HG02884 (cell line): ENCODE results near the gene DAP.
"Not testable (repeated sequence)": the region's sequence is repeated elsewhere in the genome, so short reads cannot be mapped to it uniquely, and the experiment has no call there.

ENCODE experiments used
- ATAC-seq: cut with Tn5 transposase; IDR thresholded peaks from one replicate; pipeline ENCODE4 v1.9.1; 2021; ENCODE audit warnings: mild to moderate bottlenecking, moderate library complexity; ENCODE audit not compliant: unreplicated experiment

Gene DAP, protein sequence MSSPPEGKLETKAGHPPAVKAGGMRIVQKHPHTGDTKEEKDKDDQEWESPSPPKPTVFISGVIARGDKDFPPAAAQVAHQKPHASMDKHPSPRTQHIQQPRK

DNA sequence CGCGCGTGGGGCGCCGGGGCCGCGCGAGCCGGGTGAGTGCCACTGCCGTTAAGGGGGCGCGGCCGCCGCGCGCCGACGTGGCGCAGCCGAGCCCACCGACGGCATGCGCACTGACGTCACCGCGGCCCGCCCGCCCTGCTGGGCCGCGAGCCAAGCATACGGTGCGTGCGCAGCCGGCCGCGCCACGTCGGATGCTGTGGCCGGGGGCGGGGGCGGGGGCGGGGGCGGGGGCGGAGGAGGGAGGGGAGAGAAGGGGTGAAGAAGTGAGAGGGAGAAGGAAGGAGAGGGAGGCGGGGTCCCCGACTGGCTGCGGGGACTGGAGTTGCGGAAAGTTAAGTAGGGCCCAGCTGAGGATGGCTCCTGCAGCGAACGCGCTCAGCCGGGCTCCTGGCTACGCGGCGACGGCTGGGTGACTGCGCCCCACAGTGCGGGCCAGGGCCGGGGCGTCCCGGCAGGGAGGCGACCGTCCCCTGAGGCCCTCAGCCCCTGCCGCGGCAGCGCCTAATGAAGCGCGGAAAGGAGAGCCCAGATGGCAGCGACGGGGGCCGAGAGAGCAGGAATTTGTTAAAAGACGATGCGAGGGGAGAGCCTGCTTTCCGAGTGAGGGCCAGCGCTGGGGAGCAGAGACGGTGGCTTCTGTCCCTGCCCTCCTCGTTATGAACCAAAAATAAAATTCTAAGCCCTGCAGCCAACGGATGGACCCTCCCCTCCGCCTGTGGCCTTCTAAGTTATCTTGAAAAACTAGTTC lies at the start of gene DAP:
Gene DAP, minus strand, starts transcription at position 50 of the 748 bp plus-strand sequence. CDS start 166 bp downstream, outside the sequence.
- peak; percentile 71 for ATAC-seq

GRCh38 chr5:10808347-10809226 lies 47.6 kb upstream of the DAP start:
- no peak for ATAC-seq

- no peak for ATAC-seq
These were observed 41.1 kb upstream of the DAP start for GRCh38 chr5:10801931-10802666.

- ATAC-seq = no peak
These were observed 39.8 kb upstream of the DAP start for GRCh38 chr5:10800852-10801251.

GRCh38 chr5:10797261-10797660 lies 36.2 kb upstream of the DAP start:
- no peak for ATAC-seq

- ATAC-seq = no peak
These were observed 32.8 kb upstream of the DAP start for GRCh38 chr5:10793785-10794184.

DNA sequence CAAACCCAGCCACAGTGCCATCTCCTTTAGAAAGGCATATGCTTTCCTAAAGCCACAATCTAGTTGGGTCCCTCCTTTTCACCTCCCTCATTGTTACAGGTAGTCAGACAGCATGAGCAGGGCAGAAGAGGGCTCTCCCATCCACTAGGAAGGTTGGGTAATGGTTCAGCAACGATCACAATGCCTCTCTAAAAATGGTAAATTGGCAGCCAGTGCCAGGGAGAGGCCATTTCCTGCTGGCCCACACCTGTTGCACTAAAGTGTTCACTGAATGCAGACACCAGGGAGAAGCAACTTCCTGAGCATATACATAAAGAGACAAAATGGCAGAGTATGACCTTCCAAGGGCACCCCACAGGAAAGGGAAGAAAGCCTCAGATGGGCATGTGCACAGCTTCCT lies 31.3 kb upstream of the DAP start:
- no peak for ATAC-seq

GRCh38 chr5:10789726-10790125 lies 28.7 kb upstream of the DAP start:
- no peak for ATAC-seq

DNA sequence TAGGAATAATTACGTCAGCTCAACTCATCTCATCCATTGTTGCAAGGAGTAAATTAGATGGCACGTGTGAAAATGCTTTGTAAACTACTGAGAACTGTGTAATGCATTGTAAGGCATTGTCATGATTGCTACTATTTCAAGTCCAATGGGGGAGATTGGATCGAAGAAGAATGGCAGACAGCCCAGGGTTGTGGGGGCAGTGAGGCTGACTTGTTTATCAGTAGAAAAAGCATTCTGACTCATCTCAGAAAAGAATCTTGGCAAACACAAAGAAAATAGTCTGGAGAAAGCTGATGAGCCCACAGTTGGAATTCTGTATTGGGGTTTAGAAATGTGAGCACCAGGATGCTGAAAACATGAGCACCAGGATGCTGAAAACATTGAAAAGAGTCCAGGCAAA lies 28.0 kb upstream of the DAP start:
- no peak for ATAC-seq

DNA sequence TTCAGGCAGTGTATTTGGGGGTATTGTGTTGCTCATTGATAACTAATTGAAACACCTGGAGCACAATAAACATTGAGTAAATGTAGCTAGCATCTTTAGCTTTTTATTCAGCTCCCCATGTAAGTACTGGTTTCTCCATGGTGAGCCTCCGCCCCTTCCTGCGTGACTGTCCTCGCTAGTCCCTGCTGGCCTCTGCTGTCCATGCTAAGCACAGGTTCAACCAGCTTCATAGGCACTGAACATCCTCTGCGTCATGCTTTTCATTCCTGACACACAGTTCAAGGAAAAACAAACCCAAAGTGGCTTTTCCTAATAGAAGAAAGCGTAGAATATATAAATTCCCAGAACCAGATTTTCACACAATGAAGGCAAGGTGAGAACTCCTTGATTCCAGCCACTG lies 27.3 kb upstream of the DAP start:
- no peak for ATAC-seq

DNA sequence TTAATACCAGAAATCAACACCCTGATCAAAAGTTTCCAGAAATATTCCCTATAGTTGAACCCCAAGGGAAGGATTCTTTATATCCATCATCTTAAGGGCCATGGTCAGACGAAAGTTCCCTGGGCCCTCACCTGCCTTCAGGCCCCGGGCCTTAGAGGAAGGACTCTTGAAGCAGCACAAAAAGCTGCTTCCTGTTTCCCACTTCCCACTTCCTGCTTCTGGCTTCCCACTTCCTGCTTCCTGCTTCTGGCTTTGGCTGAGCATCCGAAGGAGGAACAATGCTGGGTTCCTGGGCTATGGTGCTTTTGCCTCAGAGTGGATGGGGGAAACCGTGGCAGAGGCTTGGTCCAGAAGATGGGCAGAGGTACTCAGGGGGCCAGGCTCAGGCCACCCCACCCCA lies 25.8 kb upstream of the DAP start:
- no peak for ATAC-seq

DNA sequence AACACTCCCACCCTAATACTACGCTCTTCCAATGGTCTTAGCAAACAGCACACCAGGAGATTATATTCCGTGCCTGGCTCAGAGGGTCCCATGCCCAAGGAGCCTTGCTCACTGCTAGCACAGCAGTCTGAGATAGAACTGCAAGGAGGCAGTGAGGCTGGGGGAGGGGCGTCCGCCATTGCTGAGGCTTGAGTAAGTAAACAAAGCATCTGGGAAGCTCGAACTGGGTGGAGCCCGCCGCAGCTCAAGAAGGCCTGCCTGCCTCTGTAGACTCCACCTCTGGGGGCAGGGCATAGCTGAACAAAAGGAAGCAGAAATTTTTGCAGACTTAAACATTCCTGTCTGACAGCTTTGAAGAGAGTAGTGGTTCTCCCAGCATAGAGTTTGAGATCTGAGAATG lies 19.2 kb upstream of the DAP start:
- ATAC-seq = not testable (repeated sequence)

- ATAC-seq = no peak
These were observed 18.6 kb upstream of the DAP start for GRCh38 chr5:10779592-10779991.

GRCh38 chr5:10778179-10778910 lies 17.3 kb upstream of the DAP start:
- no peak for ATAC-seq

DNA sequence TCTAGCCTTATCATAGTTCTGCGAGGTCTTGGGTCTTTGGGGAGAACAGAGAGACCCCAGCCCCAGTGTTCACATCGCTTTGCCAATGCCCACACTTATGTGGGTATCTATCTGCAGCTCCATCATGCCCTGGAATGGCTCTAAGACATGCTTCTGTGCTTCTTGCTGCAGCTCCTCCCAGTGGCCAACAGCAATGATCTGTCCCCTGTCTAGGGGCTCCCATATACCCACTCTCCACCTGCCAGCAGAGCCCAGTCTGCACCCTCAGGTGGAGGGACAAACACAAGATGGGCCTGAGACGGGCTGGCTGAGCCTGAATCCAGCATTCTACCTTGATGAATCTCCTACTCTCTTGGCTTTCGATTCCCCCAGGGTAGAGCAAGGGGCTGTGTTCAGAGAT lies 14.6 kb upstream of the DAP start:
- no peak for ATAC-seq

GRCh38 chr5:10772901-10773585 lies 12.0 kb upstream of the DAP start:
- ATAC-seq = no peak

DNA sequence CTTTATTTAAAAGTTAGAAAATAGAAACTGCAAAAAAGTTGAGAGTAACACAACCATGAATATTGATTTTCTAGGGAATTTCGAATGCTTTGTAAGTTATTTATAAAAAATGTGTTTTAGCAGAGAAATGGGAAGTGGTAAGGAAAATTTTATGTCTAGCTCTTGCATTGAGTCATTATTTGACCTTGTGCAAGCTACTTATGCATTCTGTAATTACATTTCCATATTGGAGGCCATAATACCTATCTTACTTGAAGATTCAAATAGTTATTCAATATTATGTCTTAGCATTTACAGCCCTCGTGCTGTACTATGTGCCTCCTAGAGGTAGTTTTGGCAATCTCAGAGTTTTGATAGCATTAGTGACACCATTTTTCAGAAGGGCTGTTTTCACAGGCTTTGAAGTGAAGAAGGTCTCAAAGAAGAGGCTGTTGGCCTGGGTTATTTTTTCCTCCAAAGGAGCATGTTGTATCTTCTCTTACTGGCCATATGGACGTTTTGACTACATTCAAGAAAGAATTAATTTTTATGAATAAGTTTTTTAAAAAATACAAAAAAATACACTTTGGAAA lies 7.4 kb upstream of the DAP start:
- ATAC-seq = no peak

DNA sequence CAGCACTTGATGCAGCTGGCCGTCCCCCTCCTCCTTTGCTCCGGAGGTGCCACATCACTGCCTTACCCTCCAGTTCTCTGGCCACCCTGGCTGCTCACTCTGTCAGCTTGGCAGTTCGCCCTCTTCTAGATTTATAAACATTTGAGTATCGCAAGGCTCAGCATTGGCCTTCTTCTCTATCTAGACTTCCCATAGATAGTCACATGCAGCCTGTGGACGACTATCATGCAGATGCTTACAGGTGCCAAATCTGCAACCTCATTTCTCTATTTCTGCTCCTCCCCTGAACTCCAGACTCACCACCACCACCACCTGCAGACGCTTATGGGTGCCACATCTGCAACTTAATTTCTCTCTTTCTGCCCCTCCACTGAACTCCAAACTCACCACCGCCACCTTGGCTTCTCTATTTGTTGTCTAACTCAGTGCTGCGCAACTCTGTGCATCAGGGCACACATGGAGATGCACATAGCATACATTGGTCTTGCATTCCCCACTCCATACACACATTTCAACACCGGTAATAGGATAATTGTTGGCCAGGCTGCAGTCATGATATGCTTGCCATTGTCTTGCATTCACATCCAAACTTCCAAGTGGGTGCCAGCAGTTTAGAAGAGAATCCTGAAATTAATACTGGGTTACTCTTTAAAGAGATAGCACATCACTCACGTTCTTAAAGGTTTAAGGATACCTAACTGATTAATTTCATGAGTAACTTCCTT lies 1.9 kb upstream of the DAP start:
- ATAC-seq = no peak
